HG03378 (cell line): Measurements from ENCODE around the gene PAFAH1B1.
"Not testable (repeated sequence)": the region's sequence is repeated elsewhere in the genome, so short reads cannot be mapped to it uniquely, and the experiment has no call there.

Experiments used
- ATAC-seq: cut with Tn5 transposase; IDR thresholded peaks from one replicate; pipeline ENCODE4 v1.9.1; 2021; ENCODE audit warnings: mild to moderate bottlenecking, moderate library complexity; ENCODE audit not compliant: unreplicated experiment

The PAFAH1B1 gene

GRCh38 chr17:2593821-2594721 lies 617 bp downstream of the PAFAH1B1 start:
- ATAC-seq = peak; percentile 25

- no peak for ATAC-seq
These were observed 1.5 kb downstream of the PAFAH1B1 start for GRCh38 chr17:2594722-2595599.

- no peak for ATAC-seq
These were observed 2.3 kb downstream of the PAFAH1B1 start for GRCh38 chr17:2595716-2596115.

GRCh38 chr17:2598166-2598565 lies 4.7 kb downstream of the PAFAH1B1 start:
- ATAC-seq = no peak

DNA sequence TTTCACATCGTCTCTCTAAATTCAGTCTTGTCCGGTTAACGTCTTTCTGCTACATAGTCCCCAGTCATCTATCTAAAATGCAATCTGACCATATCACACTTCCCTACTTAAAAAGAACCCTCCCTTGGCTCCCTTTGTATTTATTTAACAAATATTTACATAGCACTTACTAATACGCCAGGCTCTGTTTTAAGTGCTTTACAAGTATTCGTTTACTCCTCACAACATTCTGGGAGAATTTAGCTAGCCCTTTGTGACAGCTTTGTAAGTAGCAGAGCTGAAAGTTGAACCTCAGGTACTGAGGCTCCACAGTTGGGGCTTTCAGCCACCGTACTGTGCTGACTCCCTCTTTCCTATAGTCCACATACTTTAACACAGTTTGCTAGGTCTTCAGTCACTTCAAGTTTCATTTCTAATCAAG lies 9.2 kb downstream of the PAFAH1B1 start:
- no peak for ATAC-seq

DNA sequence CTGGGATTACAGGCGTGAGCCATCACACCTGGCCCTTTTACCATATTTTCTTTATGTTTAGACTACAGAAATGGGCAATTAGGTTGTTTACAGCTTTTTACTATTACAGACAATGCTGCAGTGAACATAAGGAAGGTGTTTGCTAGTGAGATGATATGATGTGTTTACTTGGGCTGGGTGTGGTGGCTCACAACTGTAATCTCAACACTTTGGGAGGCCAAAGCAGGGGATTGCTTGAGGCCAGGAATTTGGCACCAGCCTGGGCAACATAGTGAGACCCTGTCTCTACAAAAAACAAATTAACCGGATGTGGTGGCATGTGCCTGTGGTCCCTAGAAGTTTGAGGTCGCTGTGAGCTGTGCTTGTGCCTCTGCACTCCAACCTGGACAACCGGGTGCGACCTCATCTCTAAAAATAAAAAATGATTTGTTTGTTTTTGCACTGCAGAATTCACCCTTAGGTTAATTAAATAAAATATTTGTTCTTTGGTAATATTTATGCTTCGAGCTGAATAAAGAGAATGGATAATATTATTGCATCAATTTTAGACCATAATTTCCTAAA lies 15.0 kb downstream of the PAFAH1B1 start:
- ATAC-seq = no peak

GRCh38 chr17:2609091-2609490 lies 15.6 kb downstream of the PAFAH1B1 start:
- ATAC-seq = no peak

GRCh38 chr17:2610195-2611175 lies 17.0 kb downstream of the PAFAH1B1 start:
- ATAC-seq = no peak

- no peak for ATAC-seq
These were observed 18.2 kb downstream of the PAFAH1B1 start for GRCh38 chr17:2611627-2612026.

- no peak for ATAC-seq
These were observed 19.2 kb downstream of the PAFAH1B1 start for GRCh38 chr17:2612630-2613029.

DNA sequence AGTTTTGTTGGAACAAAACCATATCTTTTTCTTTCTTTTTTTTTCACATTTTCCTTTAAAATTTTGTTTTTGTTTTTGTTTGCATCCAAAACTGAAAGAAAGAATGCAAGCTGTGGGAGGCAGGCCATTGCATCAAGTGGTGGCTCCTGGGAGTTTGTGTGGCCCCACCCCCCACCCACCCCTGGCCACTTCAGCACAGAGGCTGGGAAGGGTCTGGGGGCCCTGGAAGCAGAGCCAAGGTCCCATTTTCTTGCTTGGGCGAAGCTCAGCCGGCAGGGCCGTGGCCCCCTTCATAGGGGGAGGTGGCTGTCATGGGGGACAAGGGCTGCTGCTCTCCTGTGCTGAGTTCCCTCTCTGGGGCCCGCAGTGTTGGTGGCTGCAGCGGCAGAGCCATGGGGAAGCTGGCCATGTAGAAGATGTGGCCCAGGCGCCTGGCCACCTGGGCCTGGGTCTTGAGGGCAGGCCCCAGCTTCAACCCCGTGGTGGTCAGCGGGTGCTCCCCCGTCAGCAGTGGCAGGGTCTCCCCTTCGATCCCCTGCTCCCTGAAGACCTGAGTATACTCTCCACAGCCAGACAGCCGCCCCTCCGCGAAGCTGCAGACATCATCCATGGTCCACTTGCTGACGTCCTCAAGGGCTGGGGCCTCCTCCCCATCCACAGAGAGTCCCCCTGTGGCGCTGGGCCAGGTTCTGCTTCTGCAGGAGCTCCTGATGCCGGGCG lies 19.8 kb downstream of the PAFAH1B1 start:
- ATAC-seq = no peak

GRCh38 chr17:2615882-2616281 lies 22.4 kb downstream of the PAFAH1B1 start:
- ATAC-seq = no peak

DNA sequence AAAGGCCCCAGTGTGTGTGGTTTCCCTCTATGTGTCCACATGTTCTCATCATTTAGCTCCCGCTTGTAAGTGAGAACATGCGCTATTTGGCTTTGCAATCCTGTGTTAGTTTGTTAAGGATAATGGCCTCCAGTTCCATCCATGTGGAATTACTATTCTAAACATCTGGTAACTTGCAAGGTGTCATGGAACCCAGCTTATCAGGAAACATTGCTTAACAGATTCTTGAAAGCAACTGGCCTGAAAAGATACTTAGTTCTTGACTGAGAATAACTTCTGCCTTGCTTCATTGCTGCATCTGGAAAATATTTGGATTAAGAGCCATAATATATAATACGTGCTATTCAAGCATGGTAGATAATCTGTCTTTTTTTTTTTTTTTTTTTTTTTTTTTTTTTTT lies 27.8 kb downstream of the PAFAH1B1 start:
- no peak for ATAC-seq

DNA sequence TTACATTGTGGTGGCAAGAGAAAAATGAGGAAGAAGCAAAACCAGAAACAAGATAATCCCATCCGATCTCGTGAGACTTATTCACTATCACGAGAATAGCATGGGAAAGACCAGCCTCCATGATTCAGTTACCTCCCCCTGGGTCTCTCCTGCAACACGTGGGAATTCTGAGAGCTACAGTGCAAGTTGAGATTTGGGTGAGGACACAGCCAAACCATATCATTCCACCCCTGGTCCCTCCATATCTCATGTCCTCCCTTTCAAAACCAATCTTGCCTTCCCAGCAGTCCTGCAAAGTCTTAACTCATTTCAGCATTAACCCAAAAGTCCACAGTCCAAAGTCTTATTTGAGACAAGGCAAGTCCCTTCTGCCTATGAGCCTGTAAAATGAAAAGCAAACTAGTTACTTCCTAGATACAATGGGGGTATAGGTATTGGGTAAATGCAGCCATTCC lies 28.5 kb downstream of the PAFAH1B1 start:
- not testable (repeated sequence) for ATAC-seq

GRCh38 chr17:2622721-2623301 lies 29.4 kb downstream of the PAFAH1B1 start:
- ATAC-seq = not testable (repeated sequence)

DNA sequence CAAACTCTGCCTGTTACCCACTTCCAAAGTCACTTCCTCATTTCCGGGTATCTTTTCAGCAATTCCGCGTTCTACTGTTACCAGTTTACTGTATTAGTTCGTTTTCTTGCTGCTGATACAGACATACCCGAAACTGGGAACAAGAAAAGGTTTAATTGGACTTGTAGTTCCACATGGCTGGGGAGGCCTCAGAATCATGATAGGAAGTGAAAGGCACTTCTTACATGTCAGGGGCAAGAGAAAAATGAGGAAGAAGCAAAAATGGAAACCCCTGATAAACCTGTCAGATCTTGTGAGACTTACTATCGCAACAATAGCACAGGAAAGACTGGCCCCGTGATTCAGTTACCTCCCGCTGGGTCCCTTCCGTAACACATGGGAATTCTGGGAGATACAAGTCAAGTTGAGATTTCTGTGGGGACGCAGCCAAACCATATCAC lies 30.9 kb downstream of the PAFAH1B1 start:
- no peak for ATAC-seq

DNA sequence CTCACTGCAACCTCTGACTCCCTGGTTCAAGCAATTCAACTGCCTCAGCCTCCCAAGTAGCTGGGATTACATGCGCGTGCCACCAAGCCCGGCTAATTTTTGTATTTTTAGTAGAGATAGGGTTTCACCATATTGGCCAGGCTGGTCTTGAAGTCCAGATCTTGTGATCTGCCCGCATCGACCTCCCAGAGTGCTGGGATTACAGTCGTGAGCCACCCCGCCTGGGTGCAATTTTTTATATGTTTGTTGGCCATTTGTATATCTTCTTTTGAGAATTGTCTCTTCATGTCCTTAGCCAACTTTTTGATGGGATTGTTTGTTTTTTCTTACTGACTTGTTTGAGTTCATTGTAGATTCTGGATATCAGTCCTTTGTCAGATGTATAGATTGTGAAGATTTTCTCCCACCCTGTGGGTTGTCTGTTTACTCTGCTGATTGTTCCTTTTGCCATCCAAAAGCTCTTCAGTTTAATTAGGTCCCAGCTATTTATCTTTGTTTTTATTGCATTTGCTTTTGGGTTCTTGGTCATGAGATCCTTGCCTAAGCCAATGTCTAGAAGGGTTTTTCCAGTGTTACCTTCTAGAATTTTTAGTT lies 33.3 kb downstream of the PAFAH1B1 start:
- ATAC-seq = not testable (repeated sequence)

GRCh38 chr17:2628922-2629321 lies 35.5 kb downstream of the PAFAH1B1 start:
- not testable (repeated sequence) for ATAC-seq

DNA sequence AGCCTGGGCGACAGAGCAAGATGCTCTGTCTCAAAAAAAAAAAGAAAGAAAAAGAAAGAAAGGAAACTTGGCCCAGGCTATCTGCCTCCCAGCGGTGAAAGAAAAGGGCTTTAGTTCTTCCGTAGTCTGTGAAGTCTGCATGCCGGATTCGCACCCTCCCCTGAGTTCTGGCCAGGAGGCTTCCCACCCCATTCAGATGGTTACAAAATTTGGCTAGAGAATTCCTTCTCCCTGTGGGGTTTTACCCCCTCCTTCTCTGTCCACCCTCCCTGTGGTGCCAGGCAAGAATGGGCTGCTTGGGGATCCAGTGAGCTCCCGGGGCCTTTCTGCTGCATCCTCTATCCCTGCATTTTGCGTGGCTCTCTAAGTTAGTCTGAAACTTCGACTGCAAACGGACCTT lies 37.8 kb downstream of the PAFAH1B1 start:
- ATAC-seq = no peak
